AG09319 (cell line): ENCODE results near the gene GALR3.

Experiments used
- DNase-seq: peaks from one replicate; pipeline ENCODE4 v3.0.0-alpha.2; 2010; ENCODE audit warnings: low read depth; ENCODE audit errors: extremely low read depth
- TF ChIP-seq, protein P1 (sequence below): IDR thresholded peaks from 2 replicates; pipeline ENCODE4 v1.5.1; 2011; ENCODE audit warnings: low read depth, mild to moderate bottlenecking, inconsistent platforms, low read length, moderate library complexity

The GALR3 gene

DNA sequence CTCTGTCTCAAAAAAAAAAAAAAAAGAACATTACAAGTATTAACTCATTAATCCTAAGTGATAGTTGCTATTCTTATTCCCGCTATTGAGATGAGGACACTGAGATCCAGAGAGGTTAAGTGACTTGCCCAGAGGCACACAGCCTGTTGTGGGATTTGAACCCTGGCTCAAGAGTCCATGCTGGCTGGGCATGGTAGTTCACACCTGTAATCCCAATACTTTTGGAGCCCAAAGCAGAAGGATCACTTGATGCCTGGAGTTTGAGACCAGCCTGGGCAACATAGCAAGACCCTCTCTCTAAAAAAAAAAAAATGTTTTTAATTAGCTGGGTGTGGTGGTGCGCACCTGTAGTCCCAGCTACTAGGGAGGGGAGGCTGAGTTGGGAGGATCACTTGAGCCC, 11.3 kb upstream of the GALR3 start:
- no peak for DNase-seq
- TF ChIP-seq, protein P1, sequence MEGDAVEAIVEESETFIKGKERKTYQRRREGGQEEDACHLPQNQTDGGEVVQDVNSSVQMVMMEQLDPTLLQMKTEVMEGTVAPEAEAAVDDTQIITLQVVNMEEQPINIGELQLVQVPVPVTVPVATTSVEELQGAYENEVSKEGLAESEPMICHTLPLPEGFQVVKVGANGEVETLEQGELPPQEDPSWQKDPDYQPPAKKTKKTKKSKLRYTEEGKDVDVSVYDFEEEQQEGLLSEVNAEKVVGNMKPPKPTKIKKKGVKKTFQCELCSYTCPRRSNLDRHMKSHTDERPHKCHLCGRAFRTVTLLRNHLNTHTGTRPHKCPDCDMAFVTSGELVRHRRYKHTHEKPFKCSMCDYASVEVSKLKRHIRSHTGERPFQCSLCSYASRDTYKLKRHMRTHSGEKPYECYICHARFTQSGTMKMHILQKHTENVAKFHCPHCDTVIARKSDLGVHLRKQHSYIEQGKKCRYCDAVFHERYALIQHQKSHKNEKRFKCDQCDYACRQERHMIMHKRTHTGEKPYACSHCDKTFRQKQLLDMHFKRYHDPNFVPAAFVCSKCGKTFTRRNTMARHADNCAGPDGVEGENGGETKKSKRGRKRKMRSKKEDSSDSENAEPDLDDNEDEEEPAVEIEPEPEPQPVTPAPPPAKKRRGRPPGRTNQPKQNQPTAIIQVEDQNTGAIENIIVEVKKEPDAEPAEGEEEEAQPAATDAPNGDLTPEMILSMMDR: no peak

DNA sequence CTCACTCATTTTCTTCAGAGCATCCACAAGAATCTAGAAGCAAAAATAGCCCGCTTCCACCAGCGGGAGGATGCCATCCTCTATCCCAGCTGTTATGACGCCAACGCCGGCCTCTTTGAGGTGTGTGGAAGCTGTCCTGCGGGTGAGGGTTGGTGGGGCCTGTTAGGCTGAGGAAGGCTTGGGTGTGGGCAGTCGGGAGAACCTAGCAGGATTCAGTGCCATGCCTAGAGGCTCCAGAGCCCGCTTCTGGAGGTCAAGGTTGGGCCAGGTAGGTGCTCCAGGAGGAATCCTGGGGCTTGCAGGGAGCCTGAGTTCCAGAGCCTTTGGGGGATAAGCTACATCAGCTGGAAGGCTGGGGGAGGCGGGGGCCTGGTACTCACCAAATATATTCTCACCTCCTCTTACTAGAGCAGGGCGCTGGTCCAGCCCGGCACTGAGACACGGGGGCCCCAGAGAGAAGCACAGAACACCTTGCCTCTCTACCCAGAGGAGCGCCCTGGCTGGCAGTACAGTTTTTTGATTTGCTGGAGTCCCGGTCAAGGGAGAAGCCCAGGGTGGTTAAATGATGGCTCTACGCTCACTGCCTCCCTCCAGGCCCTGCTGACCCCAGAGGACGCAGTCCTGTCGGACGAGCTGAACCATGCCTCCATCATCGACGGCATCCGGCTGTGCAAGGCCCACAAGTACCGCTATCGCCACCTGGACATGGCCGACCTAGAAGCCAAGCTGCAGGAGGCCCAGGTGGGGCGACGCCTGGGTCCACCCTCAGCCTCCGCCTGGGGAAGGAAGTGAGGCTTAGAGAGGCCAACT, 10.1 kb upstream of the GALR3 start:
- DNase-seq: no peak
- TF ChIP-seq, protein P1: no peak

DNA sequence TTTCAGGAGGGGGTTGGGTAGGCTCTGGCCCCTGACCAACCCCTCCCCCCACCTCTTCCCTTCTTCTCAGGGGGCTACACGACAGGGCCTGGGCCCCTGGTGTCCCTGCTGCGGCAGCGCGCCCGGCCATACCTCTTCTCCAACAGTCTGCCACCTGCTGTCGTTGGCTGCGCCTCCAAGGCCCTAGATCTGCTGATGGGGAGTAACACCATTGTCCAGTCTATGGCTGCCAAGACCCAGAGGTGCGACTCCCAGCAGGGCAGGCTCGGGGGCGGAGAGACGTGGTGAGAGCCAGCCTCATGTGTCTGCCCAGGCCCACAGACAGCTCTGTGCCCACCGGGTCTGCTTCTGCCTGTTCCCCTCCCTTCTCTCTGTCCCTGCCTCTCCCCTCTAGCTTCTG, 7.6 kb upstream of the GALR3 start:
- TF ChIP-seq, protein P1: no peak
- no peak for DNase-seq

DNA sequence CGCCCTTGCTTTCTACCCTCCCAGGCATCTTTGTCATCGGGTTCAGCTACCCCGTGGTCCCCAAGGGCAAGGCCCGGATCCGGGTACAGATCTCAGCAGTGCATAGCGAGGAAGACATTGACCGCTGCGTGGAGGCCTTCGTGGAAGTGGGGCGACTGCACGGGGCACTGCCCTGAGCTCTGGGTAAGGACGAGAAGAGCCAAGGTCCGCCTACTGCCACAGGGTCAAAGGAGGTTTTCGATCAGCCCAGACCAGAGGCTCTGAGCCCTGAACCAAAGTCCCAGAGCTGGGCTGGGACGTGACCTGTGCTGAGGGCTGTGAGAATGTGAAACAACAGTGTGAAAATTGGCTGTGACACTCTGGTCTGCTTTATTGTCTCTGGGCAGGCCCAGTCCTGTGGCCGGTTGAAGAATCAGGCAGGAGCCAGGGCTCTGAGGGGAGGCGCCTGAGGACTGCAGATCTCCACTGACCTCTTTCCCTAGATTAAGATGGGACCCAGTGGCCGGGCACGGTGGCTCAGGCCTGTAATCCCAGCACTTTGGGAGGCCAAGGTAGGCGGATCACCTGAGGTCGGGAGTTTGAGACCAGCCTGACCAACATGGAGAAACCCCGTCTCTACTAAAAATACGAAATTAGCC, 6.5 kb upstream of the GALR3 start:
- DNase-seq: no peak
- TF ChIP-seq, protein P1: no peak

DNA sequence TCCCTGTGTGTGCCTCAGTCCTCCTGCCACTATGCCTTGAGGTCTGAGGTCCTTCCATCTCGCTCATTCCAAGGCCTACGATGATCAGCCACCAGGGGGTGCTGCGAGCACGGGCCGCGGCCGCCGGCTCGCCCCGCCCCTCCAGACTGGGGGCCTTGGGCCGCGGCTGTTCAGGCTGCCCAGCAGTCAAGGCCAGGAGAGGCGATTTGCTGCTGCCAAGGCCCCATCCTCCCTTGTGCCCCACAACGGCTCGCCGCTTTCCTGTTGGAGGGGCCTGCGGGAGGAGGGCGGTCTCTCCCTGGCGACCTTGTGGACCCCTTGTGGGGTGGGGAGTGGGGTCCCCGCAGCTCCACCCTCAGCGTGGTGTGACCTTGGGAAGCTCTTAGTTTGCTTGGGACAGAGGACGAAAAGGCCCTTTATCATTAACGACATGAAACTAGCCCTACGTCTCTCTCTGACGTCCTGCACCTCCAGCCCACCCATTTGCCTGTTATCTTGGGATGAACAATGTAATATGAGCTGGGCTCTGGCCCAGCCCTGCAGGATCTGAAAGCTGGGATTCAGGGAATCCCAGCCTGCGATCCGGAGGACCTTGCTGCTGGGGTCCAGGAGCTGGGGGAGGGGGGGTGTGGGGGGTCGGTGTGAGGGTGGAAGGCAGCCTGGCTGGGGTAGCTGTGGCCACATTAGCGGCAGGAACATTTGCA, 5.3 kb upstream of the GALR3 start:
- TF ChIP-seq, protein P1: peak; percentile 68

DNA sequence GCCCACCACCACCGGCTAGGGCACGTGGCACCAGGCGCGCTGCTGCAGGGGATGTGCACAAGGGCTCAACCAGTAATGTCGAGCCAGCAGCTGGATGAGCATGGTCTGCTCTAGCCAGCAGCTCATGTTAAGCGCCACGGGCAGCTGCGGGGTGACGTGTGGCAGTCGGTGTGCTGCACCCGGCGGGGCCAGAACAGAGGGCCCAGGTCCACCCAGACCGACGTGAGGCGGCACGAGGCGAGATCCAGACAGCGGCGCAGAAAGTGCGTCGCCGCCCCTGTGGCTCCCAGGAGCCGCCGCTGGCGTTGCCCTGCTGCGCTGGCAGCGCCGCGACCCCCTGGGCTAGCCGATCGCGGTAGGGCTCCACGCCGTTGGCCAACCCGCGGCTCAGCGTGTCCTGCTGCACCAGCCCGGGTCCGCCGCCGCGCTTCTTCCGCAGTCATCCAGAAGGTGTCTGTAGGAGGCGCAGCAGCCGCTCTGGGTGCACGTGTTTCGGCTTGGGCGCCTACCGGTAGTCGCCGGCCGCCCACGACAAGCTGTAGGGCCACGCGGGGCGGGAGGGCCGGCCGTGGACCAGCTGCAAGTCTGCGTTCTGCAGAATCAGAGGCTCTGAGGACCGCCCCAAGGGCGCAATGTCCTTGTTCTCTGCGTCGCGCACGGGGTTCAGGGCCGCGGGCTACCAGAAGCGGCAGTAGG, 4.6 kb upstream of the GALR3 start:
- DNase-seq: no peak
- TF ChIP-seq, protein P1: peak; percentile 39

More for the DNA sequence above, 5.3 kb upstream of the GALR3 start:
- DNase-seq: peak; percentile 50
